Measurements from ENCODE around the gene TCF12. TPM values are rescaled to one million over a fixed set of nuclear protein-coding genes. Genes with fewer than 3 reads are reported as not detected.

The TCF12 gene
- total and polyA plus RNA-seq, 2 of the 8 experiments (the other 6 are each of a cell fraction or from before 2014, with no cell fraction given) = 85.8 to 101 TPM

GRCh38 chr15:56933410-56933809, 15.0 kb downstream of the TCF12 start:
- no peak overlapping the region for H4K5ac ChIP-seq (ENCODE audit: insufficient read length, low read depth, low read length)
- no peak overlapping the region for H3K9ac ChIP-seq (replicated peaks in 1 of 4; ENCODE audit: extremely low read depth in 1 of 4, low read depth in 3 of 4, low read length in 3 of 4)
- DNase-seq (ENCODE audit: low read depth in 1 of 2, low spot score in 2 of 2) (no peak), FAIRE-seq (no peak)
- H3K18ac ChIP-seq (ENCODE audit: extremely low read depth, low read length) = no peak overlapping the region
- H3K36me3 ChIP-seq (ENCODE audit: control insufficient read depth in 2 of 4, insufficient read depth in 4 of 4, low read length in 3 of 4) = peaks cover 0 to 12% (median 1%) of the 10 kb centered on the region in 4 experiments; a peak in 3 of 8 replicates
- no peak overlapping the region for H3K4me3 ChIP-seq (ENCODE audit: extremely low read depth in 1 of 4, insufficient read depth in 2 of 4, low read depth in 3 of 4, low read length in 4 of 4)
- peaks cover 0 to 3% (median 0%) of the 10 kb centered on the region in 4 experiments; a peak in 1 of 7 replicates for H3K4me1 ChIP-seq (replicated peaks in 1 of 4; ENCODE audit: control insufficient read depth in 3 of 4, insufficient read depth in 4 of 4, low read length in 3 of 4)
- H4K91ac ChIP-seq (replicated peaks; ENCODE audit: insufficient read length, low read length) = no peak overlapping the region
- H3K9me3 ChIP-seq (ENCODE audit: insufficient read depth in 2 of 2, low read depth in 1 of 2, low read length in 1 of 2) = 0 out of 4 replicates have a peak, but pooled peaks cover 0 to 3% of the 10 kb centered on the region in 2 experiments
- H3K56ac ChIP-seq (replicated peaks; ENCODE audit: insufficient read length, low read depth, low read length) = no peak overlapping the region
- no peak overlapping the region for H3K14ac ChIP-seq (ENCODE audit: insufficient read length)
- no peak overlapping the region for H3K23ac ChIP-seq (ENCODE audit: insufficient read length)
- ChIA-PET POLR2A (ENCODE audit: partially characterized antibody) (interaction anchor here (0.7 to 7.4 kb wide), 2 partner anchors 9 to 15 kb away, joined by 3 to 53 read pairs; partner anchors contain the start of gene TCF12), CTCF (ENCODE audit: partially characterized antibody) (no interaction called here)
- H3K4ac ChIP-seq (replicated peaks; ENCODE audit: insufficient read length, low read depth, low read length) = no peak overlapping the region
- H2BK12ac ChIP-seq (ENCODE audit: low read depth, low read length) = no peak overlapping the region
- H3K79me2 ChIP-seq (ENCODE audit: control insufficient read depth in 1 of 2, insufficient read depth in 2 of 2, low read length in 2 of 2) = peaks cover 12 to 97% of the 10 kb centered on the region in 2 experiments; a peak in 3 of 4 replicates
- no peak overlapping the region for H2BK20ac ChIP-seq (ENCODE audit: low read length)
- H3K27me3 ChIP-seq (replicated peaks in 1 of 4; ENCODE audit: control insufficient read depth in 3 of 4, extremely low read depth in 1 of 4, insufficient read depth in 3 of 4, low read length in 3 of 4) = no peaks in the 10 kb centered on the region
- H2BK15ac ChIP-seq (ENCODE audit: low read length) = no peak overlapping the region
- no peak overlapping the region for H2AK5ac ChIP-seq (ENCODE audit: low read depth, low read length)
- no peak overlapping the region for H3K27ac ChIP-seq (ENCODE audit: low read depth, low read length)
- H2AFZ ChIP-seq (ENCODE audit: low read length) = no peak overlapping the region
- WGBS, 2 experiments (ENCODE audit: extremely low coverage in 1 of 2, insufficient coverage in 1 of 2, insufficient read length in 1 of 2, insufficient replicate concordance in 2 of 2, low coverage in 1 of 2, low lambda C conversion rate in 2 of 2, missing lambda C conversion rate in 1 of 2) = 85% methylated on average over 1 of the region's 1 CpG; no CpG with 5 or more reads in 1 of the 2 experiments
- H4K20me1 ChIP-seq (replicated peaks in 1 of 2; ENCODE audit: control insufficient read depth in 1 of 2, insufficient read depth in 2 of 2, low read length in 2 of 2) = peaks cover 6 to 11% of the 10 kb centered on the region in 2 experiments
- H4K8ac ChIP-seq (ENCODE audit: extremely low read depth, insufficient read depth, low read length) = no peak overlapping the region
- H3K4me2 ChIP-seq (ENCODE audit: insufficient read depth in 1 of 2, low read depth in 2 of 2, low read length in 2 of 2) = no peak overlapping the region
- H2BK120ac ChIP-seq (replicated peaks; ENCODE audit: low read depth, low read length) = no peak overlapping the region
- H2BK5ac ChIP-seq (ENCODE audit: low read depth, low read length) = no peak overlapping the region
- no peaks in the 10 kb centered on the region for H3K23me2 ChIP-seq (ENCODE audit: low read depth, low read length)
- peaks cover 6% of the 10 kb centered on the region for H3K79me1 ChIP-seq (ENCODE audit: low read depth, low read length)
- TF ChIP-seq HDAC2 (IDR thresholded peaks at IDR 0.05; ENCODE audit: borderline replicate concordance in 1 of 2, low read depth in 2 of 2, low read length in 2 of 2) (no peak), EZH2 (IDR thresholded peaks at IDR 0.05; ENCODE audit: low read depth, low read length, severe bottlenecking) (no peak), RAD21 (IDR thresholded peaks at IDR 0.05 in 1 of 2, conservative IDR thresholded peaks at IDR 0.05 in 1 of 2; ENCODE audit: low read depth in 2 of 2, low read length in 2 of 2) (no peak)
